Neuron (in vitro differentiated cells): ENCODE results near the gene CFAP107.
"Not testable (repeated sequence)": the region's sequence is repeated elsewhere in the genome, so short reads cannot be mapped to it uniquely, and the experiment has no call there.

ENCODE experiments used
- H2AFZ ChIP-seq: one replicate; pipeline ENCODE4 v1.6.1; 2013; ENCODE audit warnings: low read depth, mild to moderate bottlenecking, inconsistent platforms, low read length, moderate library complexity
- H3K27me3 ChIP-seq: one replicate; pipeline ENCODE4 v1.6.1; 2013; ENCODE audit warnings: low read length; ENCODE audit not compliant: insufficient read depth
- H3K36me3 ChIP-seq: one replicate; pipeline ENCODE4 v1.6.1; 2013; ENCODE audit warnings: low read length; ENCODE audit not compliant: insufficient read depth
- H3K4me1 ChIP-seq: one replicate; pipeline ENCODE4 v1.6.1; 2013; ENCODE audit warnings: low read length; ENCODE audit not compliant: insufficient read depth
- H3K4me3 ChIP-seq: 2 replicates; pipeline ENCODE4 v1.5.1; 2013; ENCODE audit warnings: mild to moderate bottlenecking, low read length, moderate library complexity
- H3K9me3 ChIP-seq: one replicate; pipeline ENCODE4 v1.6.1; 2013; ENCODE audit warnings: low read length

The CFAP107 gene

GRCh38 chr1:12774801-12775345 lies 28.9 kb downstream of the CFAP107 start:
- Histone ChIP-seq H3K36me3 (no peaks in the 10 kb centered on the region), H3K4me1 (no peaks in the 10 kb centered on the region)

GRCh38 chr1:12775443-12775842 lies 29.4 kb downstream of the CFAP107 start:
- no peaks in the 10 kb centered on the region for H3K4me1 ChIP-seq
- no peaks in the 10 kb centered on the region for H3K36me3 ChIP-seq
- no peaks in the 10 kb centered on the region for H3K9me3 ChIP-seq
- H3K4me3 ChIP-seq, result no peak overlapping the region
- H2AFZ ChIP-seq, result no peak overlapping the region
- H3K27me3 ChIP-seq, result peaks cover 16% of the 10 kb centered on the region

More at GRCh38 chr1:12774801-12775345, 28.9 kb downstream of the CFAP107 start:
- peaks cover 17% of the 10 kb centered on the region for H3K27me3 ChIP-seq
- H3K9me3 ChIP-seq, result no peaks in the 10 kb centered on the region
- H2AFZ ChIP-seq, result no peak overlapping the region
- no peak overlapping the region for H3K4me3 ChIP-seq

GRCh38 chr1:12776801-12777557 lies 31.0 kb downstream of the CFAP107 start:
- no peaks in the 10 kb centered on the region for H3K36me3 ChIP-seq

GRCh38 chr1:12778061-12778460 lies 32.1 kb downstream of the CFAP107 start:
- no peaks in the 10 kb centered on the region for H3K9me3 ChIP-seq
- H3K4me1 ChIP-seq, result no peaks in the 10 kb centered on the region
- H2AFZ ChIP-seq, result no peak overlapping the region
- H3K27me3 ChIP-seq, result peaks cover 12% of the 10 kb centered on the region
- H3K36me3 ChIP-seq, result no peaks in the 10 kb centered on the region
- H3K4me3 ChIP-seq, result no peak overlapping the region

More at GRCh38 chr1:12776801-12777557, 31.0 kb downstream of the CFAP107 start:
- peaks cover 12% of the 10 kb centered on the region for H3K27me3 ChIP-seq
- H3K4me3 ChIP-seq, result no peak overlapping the region
- no peak overlapping the region for H2AFZ ChIP-seq
- no peaks in the 10 kb centered on the region for H3K4me1 ChIP-seq
- H3K9me3 ChIP-seq, result no peaks in the 10 kb centered on the region

GRCh38 chr1:12778907-12779306 lies 32.9 kb downstream of the CFAP107 start:
- Histone ChIP-seq H3K4me1 (no peaks in the 10 kb centered on the region), H2AFZ (no peak overlapping the region), H3K36me3 (no peaks in the 10 kb centered on the region), H3K9me3 (no peaks in the 10 kb centered on the region), H3K4me3 (no peak overlapping the region), H3K27me3 (peaks cover 12% of the 10 kb centered on the region)

- not testable (repeated sequence) for H2AFZ ChIP-seq, H3K4me1 ChIP-seq, H3K4me3 ChIP-seq, H3K36me3 ChIP-seq, H3K9me3 ChIP-seq
- peaks cover 12% of the 10 kb centered on the region for H3K27me3 ChIP-seq
Observed at GRCh38 chr1:12781488-12781887, 35.5 kb downstream of the CFAP107 start.

- H3K27me3 ChIP-seq, H3K36me3 ChIP-seq, H3K4me3 ChIP-seq, H3K4me1 ChIP-seq, H2AFZ ChIP-seq, H3K9me3 ChIP-seq: not testable (repeated sequence)
Observed at GRCh38 chr1:12783783-12784182, 37.8 kb downstream of the CFAP107 start.

- not testable (repeated sequence) for H3K4me3 ChIP-seq, H3K4me1 ChIP-seq, H3K36me3 ChIP-seq, H3K9me3 ChIP-seq, H3K27me3 ChIP-seq, H2AFZ ChIP-seq
Observed at GRCh38 chr1:12784729-12785128, 38.7 kb downstream of the CFAP107 start.

- not testable (repeated sequence) for H2AFZ ChIP-seq, H3K4me3 ChIP-seq, H3K4me1 ChIP-seq, H3K9me3 ChIP-seq, H3K36me3 ChIP-seq, H3K27me3 ChIP-seq
Observed at GRCh38 chr1:12791097-12791496, 45.1 kb downstream of the CFAP107 start, which contains the start of gene PRAMEF1. Gene PRAMEF1 (plus strand): TSS chr1:12791397. CDS start chr1:12793228, 1,831 bp downstream.

- H3K36me3 ChIP-seq, result no peaks in the 10 kb centered on the region
- no peaks in the 10 kb centered on the region for H3K9me3 ChIP-seq
- H3K4me3 ChIP-seq, result no peak overlapping the region
- H3K4me1 ChIP-seq, result no peaks in the 10 kb centered on the region
- H2AFZ ChIP-seq, result no peak overlapping the region
- H3K27me3 ChIP-seq, result peaks cover 2% of the 10 kb centered on the region
Observed at GRCh38 chr1:12798911-12799310, 52.9 kb downstream of the CFAP107 start.

GRCh38 chr1:12799730-12800129 lies 53.7 kb downstream of the CFAP107 start:
- no peak overlapping the region for H3K4me3 ChIP-seq
- H3K36me3 ChIP-seq, result no peaks in the 10 kb centered on the region
- H3K9me3 ChIP-seq, result no peaks in the 10 kb centered on the region
- H3K4me1 ChIP-seq, result no peaks in the 10 kb centered on the region
- no peak overlapping the region for H2AFZ ChIP-seq
- H3K27me3 ChIP-seq, result peaks cover 2% of the 10 kb centered on the region

- no peak overlapping the region for H3K4me3 ChIP-seq
- no peaks in the 10 kb centered on the region for H3K4me1 ChIP-seq
- H3K36me3 ChIP-seq, result no peaks in the 10 kb centered on the region
- no peak overlapping the region for H2AFZ ChIP-seq
- H3K27me3 ChIP-seq, result no peaks in the 10 kb centered on the region
- no peaks in the 10 kb centered on the region for H3K9me3 ChIP-seq
Observed at GRCh38 chr1:12809933-12810332, 63.9 kb downstream of the CFAP107 start.

- no peaks in the 10 kb centered on the region for H3K9me3 ChIP-seq
- H3K27me3 ChIP-seq, result no peaks in the 10 kb centered on the region
- no peak overlapping the region for H2AFZ ChIP-seq
- no peaks in the 10 kb centered on the region for H3K4me1 ChIP-seq
- H3K36me3 ChIP-seq, result no peaks in the 10 kb centered on the region
- H3K4me3 ChIP-seq, result no peak overlapping the region
Observed at GRCh38 chr1:12810691-12811408, 64.8 kb downstream of the CFAP107 start.
